OCI-LY3 (cell line): ENCODE measurements around the gene TNS3.

Source experiments
- EZH2phosphoT487 ChIP-seq: fragments of 200-600 bp; shearing (Covaris generic); IDR thresholded peaks from 2 replicates; pipeline ENCODE4 v1.6.1; 2018; ENCODE audit warnings: antibody characterized with exemption, mixed run types, low read depth
- TF ChIP-seq, protein P1 (sequence below): fragments of 200-600, 300-600 bp; sonication (generic); IDR thresholded peaks from 2 replicates; pipeline ENCODE4 v1.5.1; 2014; ENCODE audit warnings: antibody characterized with exemption, low read length, low read depth

DNA sequence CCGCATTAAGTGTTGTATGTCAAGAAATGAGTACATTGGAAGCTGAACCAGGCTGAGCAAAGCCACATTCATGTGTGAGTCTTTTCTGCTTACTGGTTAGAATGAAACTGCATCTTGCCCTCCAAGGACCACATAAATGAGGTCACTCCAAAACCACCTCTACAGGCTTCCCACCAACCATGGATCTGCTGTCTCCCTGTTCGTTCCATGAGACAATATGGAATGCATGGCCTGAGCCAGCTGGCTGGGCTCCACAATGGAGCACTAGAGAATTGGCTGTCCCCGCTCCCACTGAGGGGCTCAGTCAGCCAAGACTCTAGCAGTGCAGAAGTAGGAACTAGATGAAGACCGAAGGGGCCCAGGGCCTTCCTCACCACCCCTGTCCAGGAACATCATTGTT, 120.8 kb downstream of the TNS3 start:
- TF ChIP-seq, protein P1, sequence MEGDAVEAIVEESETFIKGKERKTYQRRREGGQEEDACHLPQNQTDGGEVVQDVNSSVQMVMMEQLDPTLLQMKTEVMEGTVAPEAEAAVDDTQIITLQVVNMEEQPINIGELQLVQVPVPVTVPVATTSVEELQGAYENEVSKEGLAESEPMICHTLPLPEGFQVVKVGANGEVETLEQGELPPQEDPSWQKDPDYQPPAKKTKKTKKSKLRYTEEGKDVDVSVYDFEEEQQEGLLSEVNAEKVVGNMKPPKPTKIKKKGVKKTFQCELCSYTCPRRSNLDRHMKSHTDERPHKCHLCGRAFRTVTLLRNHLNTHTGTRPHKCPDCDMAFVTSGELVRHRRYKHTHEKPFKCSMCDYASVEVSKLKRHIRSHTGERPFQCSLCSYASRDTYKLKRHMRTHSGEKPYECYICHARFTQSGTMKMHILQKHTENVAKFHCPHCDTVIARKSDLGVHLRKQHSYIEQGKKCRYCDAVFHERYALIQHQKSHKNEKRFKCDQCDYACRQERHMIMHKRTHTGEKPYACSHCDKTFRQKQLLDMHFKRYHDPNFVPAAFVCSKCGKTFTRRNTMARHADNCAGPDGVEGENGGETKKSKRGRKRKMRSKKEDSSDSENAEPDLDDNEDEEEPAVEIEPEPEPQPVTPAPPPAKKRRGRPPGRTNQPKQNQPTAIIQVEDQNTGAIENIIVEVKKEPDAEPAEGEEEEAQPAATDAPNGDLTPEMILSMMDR, result no peak
- TF ChIP-seq EZH2phosphoT487, result no peak
